HepG2 (cell line): ENCODE measurements around the gene CA7. TPM values are rescaled to one million over a fixed set of nuclear protein-coding genes. Genes with fewer than 3 reads are reported as not detected.
A peak's percentile ranks its signal among the peaks of the same experiment; 100 is the strongest.

ENCODE experiments used
- ARNT ChIP-seq: fragments of 450-650 bp; IDR thresholded peaks from 2 replicates; pipeline ENCODE4 v1.6.1; 2017
- CHD4 ChIP-seq: fragments of 200-600 bp; sonication (generic); IDR thresholded peaks from 2 replicates; pipeline ENCODE4 v1.7.0; 2017; ENCODE audit warnings: mild to moderate bottlenecking, low read length, borderline replicate concordance
- CTCF ChIP-seq: sonication (generic); formaldehyde crosslinking; IDR thresholded peaks from 2 replicates; pipeline ENCODE4 v1.5.0; 2020; ENCODE audit warnings: mild to moderate bottlenecking, missing genetic modification reagents, moderate library complexity
- DMTF1 ChIP-seq: sonication (generic); formaldehyde crosslinking; IDR thresholded peaks from 2 replicates; pipeline ENCODE4 v1.4.0; 2020; ENCODE audit warnings: mild to moderate bottlenecking, missing genetic modification reagents
- NFKBIZ ChIP-seq: IDR thresholded peaks from 2 replicates; pipeline ENCODE4 v1.6.1; 2018; ENCODE audit warnings: missing genetic modification reagents, missing compliant biosample characterization
- PAXIP1 ChIP-seq: sonication (generic); formaldehyde crosslinking; conservative IDR thresholded peaks from 2 replicates; pipeline ENCODE4 v1.4.0; 2020; ENCODE audit warnings: mild to moderate bottlenecking, missing genetic modification reagents, moderate library complexity
- SMYD3 ChIP-seq: sonication (generic); formaldehyde crosslinking; IDR thresholded peaks from 2 replicates; pipeline ENCODE4 v1.8.1; 2023; ENCODE audit warnings: mild to moderate bottlenecking, missing genetic modification reagents
- TBX2 ChIP-seq: sonication (generic); formaldehyde crosslinking; IDR thresholded peaks from 2 replicates; pipeline ENCODE4 v1.5.0; 2020; ENCODE audit warnings: missing genetic modification reagents, mild to moderate bottlenecking, borderline replicate concordance
- ZNF354B ChIP-seq: sonication (generic); formaldehyde crosslinking; IDR thresholded peaks from 2 replicates; pipeline ENCODE4 v1.8.0; 2022; ENCODE audit warnings: mild to moderate bottlenecking, missing genetic modification reagents
- ZNF407 ChIP-seq: sonication (generic); formaldehyde crosslinking; IDR thresholded peaks from one replicate; pipeline ENCODE4 v1.5.1; 2020; ENCODE audit warnings: mild to moderate bottlenecking, missing genetic modification reagents; ENCODE audit errors: not compliant biosample characterization
- ZNF570 ChIP-seq: sonication (generic); formaldehyde crosslinking; IDR thresholded peaks from 2 replicates; pipeline ENCODE4 v1.4.0; 2020; ENCODE audit warnings: mild to moderate bottlenecking, missing genetic modification reagents, borderline replicate concordance
- ZNF598 ChIP-seq: sonication (generic); formaldehyde crosslinking; IDR thresholded peaks from 2 replicates; pipeline ENCODE4 v1.5.1; 2020; ENCODE audit warnings: mild to moderate bottlenecking, missing genetic modification reagents, borderline replicate concordance
- polyA plus RNA-seq, 8 experiments: library from polyadenylated mRNA; depleted of rRNA in 3 of 8; stranded (reverse) in 7 of 8; unstranded in 1 of 8; fragments of >200 nt; fragmentation: Illumina TruSeq in 4 of 8; extraction: Trizol in 4 of 8; gene quantifications; 2 replicates each; pipeline versions ENCODE4 v1.2.1 to v1.2.3, GENCODE V29; 2011 to 2016; ENCODE audit warnings: low read depth in 4 of 8, missing spikeins in 1 of 8, mixed read lengths in 1 of 8; ENCODE audit not compliant: insufficient read depth in 1 of 8
- total RNA-seq, 5 experiments: library from RNA; depleted of rRNA; stranded (reverse); fragments of >200 nt; fragmentation: Illumina TruSeq; extraction: Trizol; gene quantifications; 2 replicates each; pipeline ENCODE4 v1.2.3, GENCODE V29; 2016; ENCODE audit warnings: low read depth in 1 of 5

Gene CA7
- total and polyA plus RNA-seq, 2 of the 13 experiments (the other 11 are each of a cell fraction or from before 2014, with no cell fraction given): not detected

GRCh38 chr16:66872943-66873684, 28.9 kb downstream of the CA7 start (continued):
- TF ChIP-seq DMTF1 (CRISPR knock-in tag) (no peak), TBX2 (peak; percentile 91), ZNF598 (CRISPR knock-in tag) (no peak), NFKBIZ (CRISPR knock-in tag) (no peak; the same call in 1 of the 2 replicates), SMYD3 (CRISPR knock-in tag) (no peak), ZNF570 (CRISPR knock-in tag) (no peak), CHD4 (no peak), CTCF (CRISPR knock-in tag) (peak; percentile 99), PAXIP1 (CRISPR knock-in tag) (0 out of 2 replicates have a peak, but pooled peaks have one; percentile 33), ZNF407 (CRISPR knock-in tag) (peak; percentile 87), ZNF354B (CRISPR knock-in tag) (no peak), ARNT (no peak)
